SK-N-SH (cell line): ENCODE data around the gene RAD23A. TPM values are rescaled to one million over a fixed set of nuclear protein-coding genes. Genes with fewer than 3 reads are reported as not detected.

Experiments used
- CTCF ChIA-PET: fragments of 300-600, 350-600 bp; formaldehyde crosslinking; extraction: SDS; loops from one replicate; lab custom pipeline; 2021; lab: Yijun Ruan, JAX
- POLR2A ChIA-PET: fragments of 350-600 bp; sonication (Branson Sonifier 250); formaldehyde crosslinking; extraction: SDS; loops from one replicate; lab custom pipeline; 2020; ENCODE audit warnings: antibody characterized with exemption, inconsistent platforms; lab: Yijun Ruan, JAX
- DNase-seq: peaks from one replicate; pipeline ENCODE4 v3.0.0; 2012
- H2AFZ ChIP-seq: fragments of 200-600 bp; sonication (generic); 2 replicates; pipeline ENCODE4 v1.8.1; 2016; ENCODE audit warnings: antibody characterized with exemption, mild to moderate bottlenecking, low read depth
- H3F3A ChIP-seq: fragments of 200-600 bp; sonication (generic); replicated peaks from 2 replicates; pipeline ENCODE3; 2016; ENCODE audit warnings: antibody characterized with exemption, mild to moderate bottlenecking; ENCODE audit not compliant: insufficient read depth
- H3K27ac ChIP-seq, 2 experiments: fragments of 200-500 bp in 1 of 2; fragments of 200-600 bp in 1 of 2; sonication (Bioruptor generic) in 1 of 2; sonication (generic), shearing (Covaris generic) in 1 of 2; 2 replicates each; pipeline versions ENCODE4 v1.5.1 to v1.6.1; 2014 to 2016; ENCODE audit warnings: low read depth in 2 of 2, inconsistent platforms in 1 of 2, low read length in 1 of 2, mild to moderate bottlenecking in 1 of 2, mixed read lengths in 1 of 2
- H3K27me3 ChIP-seq: fragments of 200-600 bp; sonication (generic), shearing (Covaris generic); 2 replicates; pipeline ENCODE4 v1.6.1; 2016; ENCODE audit warnings: mixed run types; ENCODE audit not compliant: insufficient read depth
- H3K36me3 ChIP-seq, 2 experiments: fragments of 200-500 bp in 1 of 2; fragments of 200-600 bp in 1 of 2; sonication (Bioruptor generic) in 1 of 2; sonication (generic) in 1 of 2; replicated peaks in 1 of 2; 2 replicates each; pipeline versions ENCODE3 to v1.5.1; 2014 to 2016; ENCODE audit warnings: low read length in 1 of 2, mild to moderate bottlenecking in 1 of 2; ENCODE audit not compliant: insufficient read depth in 2 of 2, control insufficient read depth in 1 of 2
- H3K4me1 ChIP-seq, 2 experiments: fragments of 200-500 bp in 1 of 2; fragments of 200-600 bp in 1 of 2; sonication (Bioruptor generic) in 1 of 2; sonication (generic), shearing (Covaris generic) in 1 of 2; 2 replicates each; pipeline versions ENCODE4 v1.5.1 to v1.6.1; 2014 to 2016; ENCODE audit warnings: low read depth in 1 of 2, low read length in 1 of 2, mixed run types in 1 of 2; ENCODE audit not compliant: insufficient read depth in 2 of 2, control insufficient read depth in 1 of 2
- H3K4me2 ChIP-seq: fragments of 200-600 bp; sonication (generic), shearing (Covaris generic); 2 replicates; pipeline ENCODE4 v1.6.1; 2017; ENCODE audit warnings: mixed run types
- H3K4me3 ChIP-seq, 2 experiments: fragments of 200-500 bp in 1 of 2; fragments of 200-600 bp in 1 of 2; sonication (Bioruptor generic) in 1 of 2; sonication (generic), shearing (Covaris generic) in 1 of 2; 2 replicates each; pipeline versions ENCODE4 v1.5.1 to v1.8.1; 2014 to 2016; ENCODE audit warnings: low read depth in 2 of 2, inconsistent platforms in 1 of 2, low read length in 1 of 2, mild to moderate bottlenecking in 1 of 2, mixed read lengths in 1 of 2, moderate library complexity in 1 of 2
- H3K79me2 ChIP-seq: fragments of 200-600 bp; sonication (generic); 2 replicates; pipeline ENCODE4 v1.8.1; 2017; ENCODE audit warnings: mild to moderate bottlenecking; ENCODE audit not compliant: insufficient read depth
- H3K9ac ChIP-seq: fragments of 200-600 bp; sonication (generic); 2 replicates; pipeline ENCODE4 v1.6.1; 2017; ENCODE audit warnings: mixed run types
- H3K9me2 ChIP-seq: fragments of 200-600 bp; sonication (generic); 2 replicates; pipeline ENCODE4 v1.6.1; 2017; ENCODE audit warnings: mixed run types
- H3K9me3 ChIP-seq: fragments of 200-600 bp; sonication (generic); 2 replicates; pipeline ENCODE4 v1.6.1; 2017; ENCODE audit warnings: mixed run types, mild to moderate bottlenecking, moderate library complexity
- H4K20me1 ChIP-seq: fragments of 200-600 bp; sonication (generic); 2 replicates; pipeline ENCODE4 v1.6.1; 2017; ENCODE audit warnings: mild to moderate bottlenecking, mixed run types; ENCODE audit not compliant: insufficient read depth
- EP300 ChIP-seq, 2 experiments: IDR thresholded peaks; 2 replicates each; pipeline versions ENCODE4 v1.4.0 to v1.6.1; 2012; ENCODE audit warnings: borderline replicate concordance in 1 of 2, low read depth in 1 of 2, low read length in 1 of 2
- GABPA ChIP-seq: IDR thresholded peaks from 2 replicates; pipeline ENCODE4 v1.4.0; 2012; ENCODE audit warnings: low read depth, mild to moderate bottlenecking
- GATA2 ChIP-seq: sonication (generic); formaldehyde crosslinking; IDR thresholded peaks from 2 replicates; pipeline ENCODE4 v1.5.0; 2020; ENCODE audit warnings: mild to moderate bottlenecking, missing genetic modification reagents
- POLR2AphosphoS5 ChIP-seq: IDR thresholded peaks from 2 replicates; pipeline ENCODE4 v1.6.1; 2012; ENCODE audit warnings: low read depth, low read length
- RXRA ChIP-seq: IDR thresholded peaks from 2 replicates; pipeline ENCODE4 v1.4.0; 2012; ENCODE audit warnings: low read depth, mild to moderate bottlenecking, borderline replicate concordance
- TAF1 ChIP-seq: IDR thresholded peaks from 2 replicates; pipeline ENCODE4 v1.6.1; 2012; ENCODE audit warnings: low read depth, mild to moderate bottlenecking, low read length, moderate library complexity, borderline replicate concordance
- TCF12 ChIP-seq: IDR thresholded peaks from 2 replicates; pipeline ENCODE4 v1.4.0; 2012
- YY1 ChIP-seq: IDR thresholded peaks from 2 replicates; pipeline ENCODE4 v1.4.0; 2012; ENCODE audit warnings: low read depth, mild to moderate bottlenecking
- WGBS: methylation state at CpG from one replicate; pipeline ENCODE4 v1.1.6; 2017; ENCODE audit warnings: low lambda C conversion rate; 5-methylcytosine and 5-hydroxymethylcytosine counted together
- polyA plus RNA-seq, 3 experiments: library from polyadenylated mRNA; depleted of rRNA; stranded (reverse); fragments of >200 nt; gene quantifications; 2 replicates each; pipeline ENCODE4 v1.2.3, GENCODE V29; 2012
- TF ChIP-seq, protein P1 (sequence below): IDR thresholded peaks from 2 replicates; pipeline ENCODE4 v1.6.1; 2012; ENCODE audit warnings: mild to moderate bottlenecking, low read depth, low read length, moderate library complexity
- TF ChIP-seq, protein P2 (sequence below): IDR thresholded peaks from 2 replicates; pipeline ENCODE4 v1.4.0; 2012; ENCODE audit warnings: low read depth

Gene RAD23A
- polyA plus RNA-seq, 1 of the 3 experiments (the other 2 are of a cell fraction), result 116 TPM

- TF ChIP-seq YY1, result no peak
- TF ChIP-seq, protein P1, sequence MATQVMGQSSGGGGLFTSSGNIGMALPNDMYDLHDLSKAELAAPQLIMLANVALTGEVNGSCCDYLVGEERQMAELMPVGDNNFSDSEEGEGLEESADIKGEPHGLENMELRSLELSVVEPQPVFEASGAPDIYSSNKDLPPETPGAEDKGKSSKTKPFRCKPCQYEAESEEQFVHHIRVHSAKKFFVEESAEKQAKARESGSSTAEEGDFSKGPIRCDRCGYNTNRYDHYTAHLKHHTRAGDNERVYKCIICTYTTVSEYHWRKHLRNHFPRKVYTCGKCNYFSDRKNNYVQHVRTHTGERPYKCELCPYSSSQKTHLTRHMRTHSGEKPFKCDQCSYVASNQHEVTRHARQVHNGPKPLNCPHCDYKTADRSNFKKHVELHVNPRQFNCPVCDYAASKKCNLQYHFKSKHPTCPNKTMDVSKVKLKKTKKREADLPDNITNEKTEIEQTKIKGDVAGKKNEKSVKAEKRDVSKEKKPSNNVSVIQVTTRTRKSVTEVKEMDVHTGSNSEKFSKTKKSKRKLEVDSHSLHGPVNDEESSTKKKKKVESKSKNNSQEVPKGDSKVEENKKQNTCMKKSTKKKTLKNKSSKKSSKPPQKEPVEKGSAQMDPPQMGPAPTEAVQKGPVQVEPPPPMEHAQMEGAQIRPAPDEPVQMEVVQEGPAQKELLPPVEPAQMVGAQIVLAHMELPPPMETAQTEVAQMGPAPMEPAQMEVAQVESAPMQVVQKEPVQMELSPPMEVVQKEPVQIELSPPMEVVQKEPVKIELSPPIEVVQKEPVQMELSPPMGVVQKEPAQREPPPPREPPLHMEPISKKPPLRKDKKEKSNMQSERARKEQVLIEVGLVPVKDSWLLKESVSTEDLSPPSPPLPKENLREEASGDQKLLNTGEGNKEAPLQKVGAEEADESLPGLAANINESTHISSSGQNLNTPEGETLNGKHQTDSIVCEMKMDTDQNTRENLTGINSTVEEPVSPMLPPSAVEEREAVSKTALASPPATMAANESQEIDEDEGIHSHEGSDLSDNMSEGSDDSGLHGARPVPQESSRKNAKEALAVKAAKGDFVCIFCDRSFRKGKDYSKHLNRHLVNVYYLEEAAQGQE, result no peak
- no peak for TF ChIP-seq RXRA
- no peak for TF ChIP-seq TAF1
- TF ChIP-seq POLR2AphosphoS5, result no peak
- TF ChIP-seq, all 33 proteins: peak for 0
- Histone ChIP-seq H3F3A (no peaks in the 10 kb centered on the region), H4K20me1 (no peaks in the 10 kb centered on the region), H3K27ac (no peak overlapping the region), H3K79me2 (no peaks in the 10 kb centered on the region), H3K27me3 (no peaks in the 10 kb centered on the region), H3K4me2 (no peak overlapping the region), H3K4me1 (peaks cover 0 to 8% of the 10 kb centered on the region in 2 experiments; a peak in 1 of 4 replicates), H2AFZ (no peak overlapping the region), H3K9me2 (no peaks in the 10 kb centered on the region), H3K9ac (no peak overlapping the region), H3K4me3 (no peak overlapping the region), H3K9me3 (no peaks in the 10 kb centered on the region), H3K36me3 (no peaks in the 10 kb centered on the region)
- 81% methylated on average over 11 of the region's 16 CpGs for WGBS
- DNase-seq, result no peak
- ChIA-PET POLR2A (interaction anchor here (0.8 to 1.2 kb wide), 3 partner anchors 11 to 79 kb away, joined by 3 to 4 read pairs (median 3); no protein-coding TSS in a partner anchor), CTCF (interaction anchor here (0.6 to 24.6 kb wide), 14 partner anchors 8 to 277 kb away, joined by 3 to 603 read pairs (median 8); no protein-coding TSS in a partner anchor)
Measured at GRCh38 chr19:12985049-12985776, 39.6 kb downstream of the RAD23A start.

DNA sequence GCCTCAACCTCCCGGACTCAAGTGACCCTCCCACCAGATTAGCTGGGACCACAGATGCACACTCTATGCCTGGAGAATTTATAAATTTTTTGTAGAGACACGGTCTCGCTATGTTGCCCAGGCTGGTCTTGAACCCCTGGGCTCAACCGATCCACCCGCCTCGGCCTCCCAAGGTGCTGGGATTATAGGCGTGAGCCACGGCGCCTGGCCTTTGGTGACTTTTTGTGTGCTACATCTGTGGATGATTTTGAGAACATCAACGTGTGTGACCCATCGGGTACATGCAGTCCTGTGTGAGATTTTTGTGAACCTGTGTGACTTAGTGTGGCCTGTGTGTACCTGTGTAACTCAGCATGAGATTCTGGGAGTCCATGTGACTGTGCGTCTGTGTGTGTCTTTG is 41.1 kb downstream of the RAD23A start:
- H4K20me1 ChIP-seq, result no peaks in the 10 kb centered on the region
- TF ChIP-seq EP300 (IDR thresholded peaks at IDR 0.05; ENCODE audit: borderline replicate concordance in 1 of 2, low read depth in 1 of 2, low read length in 1 of 2) (no peak), GATA2 (CRISPR knock-in tag) (no peak), TCF12 (no peak), GABPA (no peak)
- TF ChIP-seq, protein P2, sequence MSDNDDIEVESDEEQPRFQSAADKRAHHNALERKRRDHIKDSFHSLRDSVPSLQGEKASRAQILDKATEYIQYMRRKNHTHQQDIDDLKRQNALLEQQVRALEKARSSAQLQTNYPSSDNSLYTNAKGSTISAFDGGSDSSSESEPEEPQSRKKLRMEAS, result no peak
- H3K4me3 ChIP-seq, result no peak overlapping the region
- ChIA-PET POLR2A (no interaction called here), CTCF (interaction anchor here (1.5 to 24.6 kb wide), 5 partner anchors 10 to 114 kb away, joined by 3 to 603 read pairs (median 12); no protein-coding TSS in a partner anchor)
- H3K27ac ChIP-seq, result no peak overlapping the region
- DNase-seq, result no peak
- H3K4me1 ChIP-seq, result peaks cover 0 to 8% of the 10 kb centered on the region in 2 experiments; a peak in 1 of 4 replicates
- H3F3A ChIP-seq, result no peaks in the 10 kb centered on the region
- H3K79me2 ChIP-seq, result no peaks in the 10 kb centered on the region
- H3K27me3 ChIP-seq, result no peaks in the 10 kb centered on the region
- 96% methylated on average over 12 of the region's 12 CpGs for WGBS
- H3K9ac ChIP-seq, result no peak overlapping the region
- H3K9me2 ChIP-seq, result no peaks in the 10 kb centered on the region
- no peak overlapping the region for H3K4me2 ChIP-seq
- H3K9me3 ChIP-seq, result no peaks in the 10 kb centered on the region
- H2AFZ ChIP-seq, result no peak overlapping the region
- no peaks in the 10 kb centered on the region for H3K36me3 ChIP-seq
